HG03575 (cell line): ENCODE results near the gene CDH4.
"Not testable (repeated sequence)": the region's sequence is repeated elsewhere in the genome, so short reads cannot be mapped to it uniquely, and the experiment has no call there.

Experiments used
- ATAC-seq: cut with Tn5 transposase; IDR thresholded peaks from one replicate; pipeline ENCODE4 v1.9.1; 2021; ENCODE audit not compliant: unreplicated experiment, insufficient number of reproducible peaks, low FRiP score; ENCODE audit errors: extremely low read depth

CDH4 gene

DNA sequence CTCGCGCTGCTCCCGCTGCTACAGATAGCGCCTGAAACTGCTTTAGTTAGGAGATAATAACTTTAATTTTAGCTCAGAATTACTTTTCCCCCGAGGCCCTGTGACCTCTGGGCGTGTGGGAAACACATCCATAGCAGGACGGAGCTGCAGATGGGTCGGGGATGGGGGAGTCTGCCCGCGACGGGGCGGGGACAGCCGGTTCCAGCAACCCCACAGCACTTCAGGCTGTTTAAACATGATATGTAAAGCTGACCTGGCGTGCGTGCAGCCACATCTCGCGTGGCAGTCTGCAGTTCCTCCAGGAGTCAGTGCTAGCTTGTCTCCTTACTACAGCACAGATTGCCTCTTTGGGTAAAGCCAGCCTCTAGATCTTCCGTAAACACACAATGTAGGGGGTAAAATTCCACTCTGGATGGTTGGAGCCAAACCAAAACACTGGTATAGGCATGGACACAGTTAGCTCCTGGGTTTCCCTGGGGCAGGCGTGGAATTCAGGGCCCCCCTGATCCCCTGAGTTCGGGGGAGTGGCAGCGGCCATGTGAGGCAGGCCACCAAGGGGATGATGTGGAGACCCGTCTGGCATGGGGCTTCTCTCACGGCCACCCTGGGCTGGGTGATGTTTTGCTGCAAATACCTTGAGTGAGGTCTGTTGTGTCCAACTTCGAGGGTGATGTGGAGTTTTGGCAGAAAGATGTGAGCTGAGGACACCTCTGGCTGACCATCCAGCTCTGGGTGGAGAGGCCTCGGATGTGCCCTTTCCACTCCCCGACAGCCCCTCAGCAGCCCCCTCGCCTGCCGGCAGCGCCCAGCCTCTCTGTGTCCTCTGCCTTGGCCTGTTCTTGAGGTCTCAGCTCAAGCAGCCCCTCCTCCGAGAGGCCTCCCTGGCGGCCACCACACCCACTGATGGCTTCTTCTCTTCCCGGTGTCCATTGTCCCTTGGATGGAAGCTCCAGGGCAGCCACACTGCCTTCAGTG is 599.2 kb downstream of the CDH4 start:
- no peak for ATAC-seq

DNA sequence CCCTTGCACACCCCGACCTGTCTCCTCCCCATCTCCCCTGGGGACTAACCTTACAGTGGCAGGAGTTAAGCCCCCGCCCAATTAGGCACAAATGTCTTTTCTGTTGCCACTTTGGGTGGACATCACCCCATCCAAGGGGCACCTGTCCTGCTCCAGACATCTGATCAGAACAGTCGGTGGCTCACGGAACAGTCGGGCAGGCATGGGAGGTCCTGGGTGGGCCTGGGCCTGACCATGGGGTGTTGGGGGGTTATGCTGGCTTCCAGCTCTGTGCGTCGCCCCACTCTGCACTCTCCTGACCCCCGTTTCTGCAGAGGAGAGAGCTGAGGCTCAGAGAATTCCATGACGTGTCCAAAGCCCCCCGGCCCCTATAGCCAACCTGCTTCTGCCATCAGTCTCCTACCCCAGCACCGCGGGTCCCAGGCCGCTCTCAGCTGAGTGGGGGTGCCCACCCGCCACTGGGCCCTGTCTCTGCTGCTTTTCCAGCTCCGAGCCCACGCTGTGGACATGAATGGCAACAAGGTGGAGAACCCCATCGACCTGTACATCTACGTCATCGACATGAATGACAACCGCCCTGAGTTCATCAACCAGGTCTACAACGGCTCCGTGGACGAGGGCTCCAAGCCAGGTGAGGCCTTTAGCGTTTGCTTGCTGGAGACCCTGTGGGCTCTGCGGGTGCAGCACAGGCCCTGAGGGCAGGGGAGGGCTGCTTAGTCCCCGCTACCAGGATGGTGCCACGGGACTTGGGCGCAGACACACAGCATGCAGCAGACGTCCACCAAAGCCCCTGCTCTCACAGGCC is 600.4 kb downstream of the CDH4 start:
- no peak for ATAC-seq

DNA sequence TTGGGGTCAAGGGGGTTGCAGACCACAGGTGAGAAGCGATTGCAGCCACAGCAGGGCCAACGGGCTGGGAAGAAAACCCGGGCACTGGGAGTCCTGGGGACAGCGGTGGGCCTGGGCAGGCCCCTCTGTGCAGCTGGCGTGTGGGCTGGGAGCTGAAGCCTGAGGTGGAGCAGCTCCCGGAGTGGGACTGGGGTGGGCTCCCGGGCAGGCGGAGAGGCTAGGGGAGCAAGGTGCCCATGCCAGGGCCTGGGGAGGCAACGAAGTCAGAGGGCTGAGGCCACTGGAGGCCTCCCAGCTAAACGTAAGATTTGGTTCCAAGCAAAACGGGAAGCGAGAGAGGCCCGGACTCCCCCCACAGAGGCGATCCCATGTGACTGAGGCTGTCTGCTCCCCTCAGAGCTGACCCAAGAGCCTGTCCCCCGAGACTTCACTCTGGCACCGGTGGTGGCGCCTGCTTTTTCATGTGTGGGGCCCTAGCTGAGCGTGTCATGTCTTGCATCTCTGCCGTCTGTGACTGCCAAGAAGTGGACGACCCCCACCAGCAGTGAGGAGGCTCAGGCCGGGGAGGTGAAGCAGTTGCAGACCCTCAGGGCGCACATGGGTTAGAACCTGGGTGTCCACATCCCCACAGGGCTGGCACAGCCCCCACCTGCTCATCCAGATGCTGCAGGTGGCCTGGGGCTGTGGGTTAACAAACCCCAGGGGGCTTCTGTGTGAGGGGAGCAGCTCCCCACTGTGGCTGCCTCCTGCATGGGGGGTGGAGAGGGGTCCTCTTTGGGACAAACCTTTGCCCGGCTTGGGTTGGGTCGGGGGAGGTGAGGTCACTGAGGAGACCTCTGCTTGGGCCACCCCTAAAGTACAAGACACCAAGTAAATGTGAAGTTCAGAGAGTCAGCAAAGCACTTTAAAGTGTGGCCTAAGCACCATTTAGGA is 601.3 kb downstream of the CDH4 start:
- no peak for ATAC-seq

DNA sequence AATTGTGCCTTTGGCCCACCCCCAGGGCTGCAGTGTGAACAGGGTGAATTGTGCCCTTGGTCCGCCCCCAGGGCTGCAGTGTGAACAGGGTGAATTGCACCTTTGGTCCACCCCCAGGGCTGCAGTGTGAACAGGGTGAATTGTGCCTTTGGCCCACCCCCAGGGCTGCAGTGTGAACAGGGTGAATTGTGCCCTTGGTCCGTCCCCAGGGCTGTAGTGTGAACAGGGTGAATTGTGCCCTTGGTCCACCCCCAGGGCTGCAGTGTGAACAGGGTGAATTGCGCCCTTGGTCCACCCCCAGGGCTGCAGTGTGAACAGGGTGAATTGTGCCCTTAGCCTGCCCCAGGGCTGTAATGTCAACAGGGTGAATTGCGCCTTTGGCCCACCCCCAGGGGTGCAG is 602.5 kb downstream of the CDH4 start:
- not testable (repeated sequence) for ATAC-seq

DNA sequence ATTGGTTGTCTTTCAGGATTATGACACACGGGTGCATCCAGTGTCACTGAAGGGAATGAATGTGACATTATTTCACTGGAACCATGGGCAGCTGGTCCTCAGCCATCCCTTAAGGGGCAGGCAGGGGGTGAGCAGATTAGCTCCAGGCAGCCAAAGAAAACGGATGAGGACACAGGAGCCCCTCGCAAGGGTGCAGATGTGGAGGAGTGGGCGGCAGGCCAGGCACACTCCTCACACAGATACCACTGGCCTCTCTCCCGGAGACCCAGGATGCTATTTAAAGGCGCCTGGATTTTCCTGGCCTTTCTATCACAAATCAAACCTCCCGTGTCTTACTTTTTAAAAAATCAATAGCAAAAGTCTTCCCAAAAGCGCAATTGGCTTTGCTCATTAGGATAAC is 603.2 kb downstream of the CDH4 start:
- ATAC-seq: no peak

DNA sequence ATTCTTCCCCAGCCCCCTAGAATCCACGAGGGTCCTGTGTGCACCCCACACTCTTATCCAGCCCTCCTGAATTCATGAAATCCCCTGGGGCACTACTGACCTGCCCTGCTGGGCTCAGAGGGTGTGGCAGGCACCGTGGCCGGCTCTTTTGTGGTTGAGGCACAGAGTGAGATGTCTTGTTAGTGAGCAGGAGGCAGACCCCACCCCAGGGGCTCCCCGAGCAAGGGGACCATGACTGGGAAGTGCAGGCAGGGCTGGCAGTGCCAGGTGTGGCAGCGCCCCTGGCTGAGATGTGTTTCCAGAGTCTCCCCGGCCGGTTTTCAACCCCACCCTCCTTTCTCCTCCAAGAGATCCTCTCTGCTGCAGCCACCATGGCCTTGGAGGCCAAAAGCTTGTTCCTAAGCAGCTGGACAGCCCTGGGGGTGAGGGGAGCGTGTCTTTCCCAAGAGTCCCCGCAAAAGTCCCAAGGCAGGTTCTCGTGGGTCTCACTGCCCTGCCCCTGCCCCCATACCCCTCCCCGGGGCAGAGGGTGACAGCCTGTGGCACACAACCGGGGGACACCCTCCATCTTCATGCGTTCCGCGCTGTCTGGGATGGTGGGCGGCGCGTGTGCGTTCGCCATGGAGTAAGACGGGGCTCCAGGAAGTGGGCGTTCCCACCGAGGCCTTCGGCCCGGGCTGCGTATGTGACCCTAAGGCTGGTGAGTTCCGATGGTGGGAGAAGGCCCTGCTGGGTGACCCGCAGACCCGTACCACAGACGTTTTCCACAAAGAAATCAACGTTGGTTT is 604.8 kb downstream of the CDH4 start:
- ATAC-seq: no peak

DNA sequence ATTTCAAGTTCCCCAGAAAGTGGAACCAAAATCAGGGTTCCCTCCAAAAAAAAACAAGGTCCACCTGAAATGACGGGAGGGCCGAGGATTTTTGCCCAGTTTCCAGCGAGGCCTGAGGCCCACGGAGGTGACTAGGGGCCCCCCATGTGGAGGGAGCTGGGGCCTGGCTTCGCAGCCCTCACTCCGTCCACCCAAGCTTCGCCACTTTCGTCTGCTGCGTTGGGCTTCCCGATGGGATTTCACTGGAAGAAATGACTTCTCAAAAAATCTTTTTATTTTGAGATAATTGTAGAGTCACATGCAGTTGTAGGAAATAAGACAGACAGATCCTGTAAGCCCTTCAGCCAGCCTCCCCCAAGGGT is 605.3 kb downstream of the CDH4 start:
- no peak for ATAC-seq

DNA sequence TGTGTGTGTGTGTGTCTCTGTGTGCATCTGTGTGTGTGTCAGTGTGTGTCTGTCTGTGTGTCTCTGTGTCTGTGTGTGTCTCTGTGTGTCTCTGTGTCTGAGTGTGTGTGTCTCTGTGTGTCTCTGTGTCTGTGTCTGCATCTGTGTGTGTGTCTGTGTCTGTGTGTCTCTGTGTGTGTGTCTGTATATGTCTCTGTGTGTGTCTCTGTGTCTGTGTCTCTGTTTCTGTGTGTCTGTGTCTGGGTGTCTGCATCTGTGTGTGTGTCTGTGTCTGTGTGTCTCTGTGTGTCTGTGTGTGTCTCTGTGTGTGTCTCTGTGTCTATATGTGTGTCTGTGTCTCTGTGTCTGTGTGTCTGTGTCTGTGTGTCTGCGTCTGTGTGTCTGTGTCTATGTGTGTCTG is 605.8 kb downstream of the CDH4 start:
- no peak for ATAC-seq

DNA sequence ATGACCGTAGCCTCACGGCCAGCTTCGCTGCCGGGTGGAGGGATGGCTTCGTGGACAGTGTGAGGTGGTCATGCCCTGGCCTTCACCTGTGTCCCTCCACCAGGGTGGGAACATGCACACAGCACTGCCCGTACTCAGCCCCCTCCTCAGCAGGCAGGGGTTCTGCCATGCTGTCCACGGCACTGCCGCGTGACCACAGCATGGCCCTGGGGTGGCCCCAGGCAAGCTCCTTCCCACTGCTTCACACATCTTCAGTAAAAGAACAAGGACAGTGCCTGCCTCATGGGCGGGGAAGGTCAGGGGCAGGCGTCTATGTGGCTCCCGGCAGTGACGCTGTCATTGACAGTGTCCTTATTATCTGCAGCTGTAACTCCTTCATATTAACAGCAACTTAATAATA is 607.7 kb downstream of the CDH4 start:
- ATAC-seq: no peak

DNA sequence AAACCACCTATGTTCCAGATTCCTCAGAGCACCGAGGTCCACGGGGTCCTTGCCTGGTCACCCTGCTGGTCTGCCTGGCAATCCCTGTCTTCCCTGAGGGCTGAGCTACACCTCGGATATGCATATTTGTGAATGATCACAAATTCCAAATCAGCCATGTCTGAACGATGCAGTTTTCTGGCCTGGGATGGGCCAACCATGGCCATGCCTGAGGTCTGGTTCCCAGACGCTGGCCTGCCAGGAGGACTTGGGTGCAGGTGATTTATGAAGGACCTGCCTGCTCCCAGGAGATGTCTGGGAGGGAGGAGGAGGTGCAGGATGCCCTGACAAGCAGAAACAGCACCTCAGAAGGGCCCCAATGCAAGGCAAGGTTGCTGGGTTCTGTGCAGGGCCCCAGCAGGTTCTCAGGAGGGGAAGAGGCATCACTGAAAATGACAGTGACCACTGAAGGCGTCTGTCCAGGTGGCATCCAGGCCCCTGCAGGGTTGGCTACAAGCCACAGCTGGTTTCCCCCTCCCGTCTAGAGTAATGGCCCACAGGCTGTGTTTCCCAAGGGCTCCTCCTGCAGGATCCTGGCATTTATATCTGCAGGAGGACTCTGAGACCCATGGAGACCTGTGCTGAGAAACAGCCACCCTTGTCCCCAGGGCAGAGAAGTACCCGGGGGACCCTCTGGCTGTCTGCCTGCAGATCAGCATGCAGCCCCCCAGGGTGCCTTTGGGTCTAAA is 608.4 kb downstream of the CDH4 start:
- no peak for ATAC-seq

DNA sequence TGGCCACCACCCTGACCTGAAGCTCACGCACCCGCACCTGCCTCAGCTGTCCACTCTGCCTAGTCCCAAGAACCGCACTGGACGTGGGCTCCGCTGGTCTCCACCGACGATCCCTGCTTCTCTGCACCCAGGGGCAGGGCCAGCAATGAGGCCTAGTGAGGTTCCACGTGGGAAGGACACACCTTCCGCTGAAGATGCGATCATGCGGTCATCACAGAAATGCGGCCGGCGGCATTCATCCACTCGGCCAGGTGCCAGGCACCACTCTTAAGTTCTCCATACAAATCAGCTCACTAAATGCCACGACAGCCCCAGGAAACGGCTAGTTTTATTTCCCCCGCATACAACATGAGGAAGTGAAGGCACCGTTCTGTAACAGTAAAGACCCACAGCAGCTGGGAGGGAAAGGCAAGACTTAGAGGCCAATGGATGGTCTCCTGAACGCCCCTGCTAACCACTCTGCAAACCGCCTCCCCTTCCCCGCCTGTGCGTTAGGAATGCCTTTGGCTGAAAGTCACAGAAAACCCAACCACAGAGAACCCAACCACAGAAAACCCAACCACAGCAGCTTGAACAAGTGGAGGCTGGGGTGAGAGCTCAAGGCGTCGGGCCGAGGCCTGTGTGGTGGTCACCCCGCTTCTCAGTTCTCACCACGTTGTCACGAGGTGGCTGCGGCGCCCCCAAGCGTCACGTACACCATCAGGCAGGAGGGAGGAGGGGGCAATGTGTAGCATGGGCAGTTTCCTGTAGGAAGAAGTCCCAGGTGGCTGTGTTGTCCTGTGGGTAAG is 609.2 kb downstream of the CDH4 start:
- no peak for ATAC-seq

DNA sequence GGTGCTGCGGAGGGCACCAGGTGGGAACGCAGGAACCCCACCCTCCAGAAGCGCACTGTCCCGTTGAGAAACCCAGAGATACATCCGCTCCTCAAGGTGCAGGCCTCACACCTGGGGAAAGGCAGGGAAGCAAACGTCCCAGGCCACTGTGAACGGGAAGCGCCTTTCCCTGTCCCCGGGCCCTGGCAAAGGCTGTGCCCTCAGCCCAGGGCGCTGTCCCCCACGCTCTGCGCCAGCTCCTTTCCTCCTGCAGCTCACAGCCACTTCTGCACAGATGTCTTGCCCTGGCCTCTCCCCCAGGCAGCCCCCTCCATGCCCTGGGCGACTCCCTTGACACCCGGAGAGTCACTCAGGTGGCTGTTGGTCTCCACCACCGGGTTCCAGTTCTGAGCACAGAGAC is 609.8 kb downstream of the CDH4 start:
- no peak for ATAC-seq

DNA sequence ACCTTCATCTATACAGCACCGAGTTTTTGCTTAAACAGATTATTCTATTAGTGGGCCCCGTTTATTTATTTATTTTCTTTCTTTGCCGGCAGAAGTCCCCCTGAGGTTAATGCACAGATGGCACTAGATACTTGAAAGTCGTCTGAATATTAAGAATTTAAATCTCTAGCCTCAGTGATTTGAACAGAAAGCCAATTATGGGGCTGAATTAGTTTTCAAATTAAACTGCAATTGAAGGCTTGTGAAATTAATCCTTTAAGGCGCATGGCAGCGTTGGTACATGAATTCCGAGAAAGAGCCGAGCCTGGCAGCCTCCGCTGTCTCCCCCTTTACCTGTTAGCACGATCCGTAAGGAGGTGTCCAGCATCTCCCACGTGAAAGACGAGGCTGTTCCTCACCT is 610.8 kb downstream of the CDH4 start:
- no peak for ATAC-seq

DNA sequence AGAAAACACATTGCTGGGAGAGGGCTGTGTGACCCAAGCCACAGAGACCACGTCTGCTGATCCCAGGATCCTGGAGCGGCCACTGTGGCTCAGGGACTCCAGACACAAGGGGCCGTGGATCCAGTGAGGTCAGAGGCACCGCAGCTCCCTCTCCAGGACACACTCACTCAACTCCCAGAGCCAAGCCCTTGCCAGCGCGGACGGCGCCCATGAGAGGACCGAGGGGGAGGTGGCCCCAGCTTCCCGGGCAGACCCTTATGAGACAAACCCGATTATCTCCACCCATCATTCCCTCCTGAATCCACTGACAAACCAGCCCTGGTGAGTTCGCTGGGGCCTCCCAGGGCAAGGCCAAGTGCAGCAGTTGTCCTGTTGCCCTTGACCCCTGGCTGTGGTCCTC is 612.4 kb downstream of the CDH4 start:
- ATAC-seq: no peak

DNA sequence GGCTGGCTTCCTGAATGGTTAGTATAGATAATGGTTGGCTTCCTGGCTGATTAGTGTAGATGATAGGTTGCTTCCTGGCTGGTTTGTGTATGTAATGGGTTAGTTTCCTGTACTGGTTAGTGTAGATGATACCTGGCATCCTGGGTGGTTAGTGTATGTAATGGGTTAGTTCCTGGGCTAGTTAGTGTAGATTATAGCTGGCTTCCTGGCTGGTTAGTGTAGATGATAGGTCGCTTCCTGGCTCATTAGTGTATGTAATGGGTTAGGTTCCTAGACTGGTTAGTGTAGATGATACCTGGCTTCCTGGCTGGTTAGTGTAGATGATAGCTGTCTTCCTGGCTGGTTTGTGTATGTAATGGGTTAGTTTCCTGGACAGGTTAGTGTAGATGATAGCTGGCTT is 613.3 kb downstream of the CDH4 start:
- no peak for ATAC-seq

DNA sequence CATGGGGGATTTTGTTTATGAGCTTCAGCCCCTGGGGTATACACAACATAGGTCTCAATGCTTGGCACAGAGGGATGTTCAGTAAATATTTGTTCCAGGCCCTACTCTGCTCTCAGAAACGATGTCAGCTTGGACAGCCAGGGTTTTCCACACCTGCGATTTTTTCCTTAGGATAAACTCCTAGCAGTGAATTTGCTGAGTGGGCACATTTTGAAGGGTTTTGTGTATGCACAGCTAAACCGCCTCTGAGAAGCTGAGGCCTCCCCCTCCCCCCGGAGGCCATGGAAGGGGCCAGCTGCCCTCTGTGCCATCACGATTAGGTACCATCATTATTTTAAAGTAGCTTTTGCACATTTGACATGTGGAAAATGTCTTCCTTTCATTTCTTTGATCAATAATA is 614.1 kb downstream of the CDH4 start:
- no peak for ATAC-seq

DNA sequence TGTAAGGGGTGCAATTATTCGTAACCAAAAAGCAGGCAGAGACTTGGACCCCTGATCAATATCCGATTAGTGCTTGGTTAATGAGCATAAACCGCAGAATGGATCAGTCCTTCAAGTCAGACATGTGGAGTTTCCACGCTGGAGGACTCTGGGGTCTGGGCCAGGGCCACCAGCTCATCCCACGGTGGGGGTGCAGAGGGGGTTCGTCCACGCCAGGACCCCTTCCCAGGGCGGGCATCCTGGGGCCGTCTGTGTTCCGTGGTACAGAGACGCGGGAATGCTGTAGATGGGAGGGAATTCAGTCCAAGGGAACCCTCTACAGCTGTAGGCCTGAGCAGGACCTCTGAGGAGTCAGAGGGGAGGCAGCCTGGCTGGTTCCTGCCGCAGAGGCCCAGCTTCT is 615.9 kb downstream of the CDH4 start:
- no peak for ATAC-seq
